Sigmoid colon (tissue), 7 donors: ENCODE measurements around the gene TRIM14. TPM values are rescaled to one million over a fixed set of nuclear protein-coding genes. Genes with fewer than 3 reads are reported as not detected.

Experiments used
- DNase-seq: peaks from one replicate; pipeline ENCODE4 v3.0.0-alpha.2; 2019
- H3K27ac ChIP-seq, 4 donors: fragments of 200-600 bp; sonication (generic); one replicate each; pipeline ENCODE4 v1.5.1; 2016 to 2019; ENCODE audit warnings: mild to moderate bottlenecking in 1 of 4
- H3K27me3 ChIP-seq, 3 donors: fragments of 200-600 bp; sonication (generic); one replicate each; pipeline ENCODE4 v1.5.1; 2019; ENCODE audit warnings: mild to moderate bottlenecking in 1 of 3
- H3K36me3 ChIP-seq, 4 donors: fragments of 200-600 bp; sonication (generic); one replicate each; pipeline ENCODE4 v1.5.1; 2016 to 2019
- H3K4me1 ChIP-seq, 4 donors: fragments of 200-600 bp; sonication (generic); one replicate each; pipeline ENCODE4 v1.5.1; 2017 to 2019
- H3K4me3 ChIP-seq, 4 donors: fragments of 200-600 bp; sonication (generic); one replicate each; pipeline ENCODE4 v1.5.1; 2017 to 2019; ENCODE audit warnings: mild to moderate bottlenecking in 2 of 4, moderate library complexity in 1 of 4
- H3K9me3 ChIP-seq, 4 donors: fragments of 200-600 bp in 3 of 4; sonication (generic) in 3 of 4; one replicate each; pipeline versions ENCODE4 v1.5.1 to v1.6.1; 2013 to 2019
- CTCF ChIP-seq, 4 experiments: fragments of 450-650 bp in 3 of 4; fragments of 200-600 bp in 1 of 4; IDR thresholded peaks; one replicate each; pipeline ENCODE4 v1.5.1; 2016 to 2019; ENCODE audit warnings: antibody characterized with exemption in 4 of 4, mild to moderate bottlenecking in 3 of 4, moderate library complexity in 2 of 4
- EP300 ChIP-seq, 4 donors: sonication (generic); formaldehyde crosslinking; IDR thresholded peaks; one replicate each; pipeline ENCODE4 v1.6.1; 2017; ENCODE audit warnings: antibody characterized with exemption in 4 of 4
- POLR2A ChIP-seq, 2 donors: fragments of 450-650 bp; IDR thresholded peaks; one replicate each; pipeline ENCODE4 v1.6.1; 2016; ENCODE audit warnings: antibody characterized with exemption in 2 of 2, mild to moderate bottlenecking in 2 of 2, moderate library complexity in 2 of 2
- POLR2AphosphoS5 ChIP-seq, 4 donors: sonication (generic); formaldehyde crosslinking; IDR thresholded peaks; one replicate each; pipeline ENCODE4 v1.6.1; 2017; ENCODE audit warnings: antibody characterized with exemption in 4 of 4
- WGBS, 2 donors: extraction: QIAGEN DNeasy Blood & Tissue Kit; methylation state at CpG; one replicate each; pipeline ENCODE4 v1.1.7; 2013; 5-methylcytosine and 5-hydroxymethylcytosine counted together
- intact Hi-C: fragments of 100-400 bp; cut with DNase I; formaldehyde crosslinking; loops from one replicate; pipeline ENCODE4 v1.15.1; 2023
- polyA plus RNA-seq, 3 donors: library from polyadenylated mRNA; stranded (reverse); fragments of 200-250 nt; gene quantifications; one replicate each; pipeline ENCODE4 v1.2.3, GENCODE V29; 2013
- total RNA-seq, 4 donors: library from RNA; depleted of rRNA; stranded (reverse); fragments of >200 nt; gene quantifications; one replicate each; pipeline ENCODE4 v1.1.0, GENCODE V29; 2016
- donor health status: healthy with polysubstance abuse.
- donor health status: Bipolar disorder and iron deficiency.
- donor health status: healthy.

The TRIM14 gene
- total and polyA plus RNA-seq, 7 donors = 7.2 to 40.1 (median 13.2) TPM

GRCh38 chr9:98108531-98109031 lies 10.4 kb downstream of the TRIM14 start:
- no peaks in the 10 kb centered on the region for H3K36me3 ChIP-seq
- H3K27me3 ChIP-seq = no peaks in the 10 kb centered on the region
- peak overlapping the region in 2 of 4 donors; percentile 3 to 14 for H3K27ac ChIP-seq
- DNase-seq = no peak
- no peak for TF ChIP-seq EP300 (IDR thresholded peaks at IDR 0.05)
- no peak for TF ChIP-seq CTCF (IDR thresholded peaks at IDR 0.05)
- TF ChIP-seq POLR2A (IDR thresholded peaks at IDR 0.05) = no peak
- no peak for TF ChIP-seq POLR2AphosphoS5 (IDR thresholded peaks at IDR 0.05)
- no peak overlapping the region for H3K4me3 ChIP-seq
- intact Hi-C loops = no loop called here
- H3K9me3 ChIP-seq = peaks cover 0 to 4% (median 0%) of the 10 kb centered on the region in 4 donors
- H3K4me1 ChIP-seq = no peaks in the 10 kb centered on the region
- 49 to 65% methylated on average over 5 of the region's 5 CpGs for WGBS, 2 donors

GRCh38 chr9:98107926-98108325 lies 11.1 kb downstream of the TRIM14 start:
- Histone ChIP-seq H3K9me3 (peaks cover 0 to 4% (median 0%) of the 10 kb centered on the region in 4 donors), H3K27ac (no peak overlapping the region), H3K4me3 (no peak overlapping the region), H3K4me1 (no peaks in the 10 kb centered on the region), H3K27me3 (no peaks in the 10 kb centered on the region), H3K36me3 (no peaks in the 10 kb centered on the region)
- intact Hi-C loops = no loop called here
- WGBS, 2 donors = 84 to 90% methylated on average over 2 of the region's 2 CpGs
- no peak for DNase-seq
- TF ChIP-seq CTCF (IDR thresholded peaks at IDR 0.05) = no peak
- no peak for TF ChIP-seq POLR2A (IDR thresholded peaks at IDR 0.05)
- no peak for TF ChIP-seq EP300 (IDR thresholded peaks at IDR 0.05)
- TF ChIP-seq POLR2AphosphoS5 (IDR thresholded peaks at IDR 0.05) = no peak

- H3K9me3 ChIP-seq = peaks cover 0 to 4% (median 0%) of the 10 kb centered on the region in 4 donors
- 95 to 97% methylated on average over 7 of the region's 7 CpGs for WGBS, 2 donors
- TF ChIP-seq POLR2A (IDR thresholded peaks at IDR 0.05) (no peak), POLR2AphosphoS5 (IDR thresholded peaks at IDR 0.05) (no peak), CTCF (IDR thresholded peaks at IDR 0.05) (no peak), EP300 (IDR thresholded peaks at IDR 0.05) (no peak)
- no peak overlapping the region for H3K4me3 ChIP-seq
- H3K27ac ChIP-seq = peak overlapping the region in 1 of 4 donors; percentile 2
- H3K27me3 ChIP-seq = no peaks in the 10 kb centered on the region
- intact Hi-C loops = no loop called here
- H3K36me3 ChIP-seq = no peaks in the 10 kb centered on the region
- H3K4me1 ChIP-seq = no peaks in the 10 kb centered on the region
- DNase-seq = no peak
Observed at GRCh38 chr9:98105006-98105405, 14.0 kb downstream of the TRIM14 start.

- Histone ChIP-seq H3K27ac (peak overlapping the region in 1 of 4 donors; percentile 2), H3K9me3 (peaks cover 0 to 4% (median 0%) of the 10 kb centered on the region in 4 donors), H3K4me3 (no peak overlapping the region), H3K36me3 (no peaks in the 10 kb centered on the region), H3K4me1 (no peaks in the 10 kb centered on the region), H3K27me3 (no peaks in the 10 kb centered on the region)
- no peak for TF ChIP-seq POLR2A (IDR thresholded peaks at IDR 0.05)
- TF ChIP-seq POLR2AphosphoS5 (IDR thresholded peaks at IDR 0.05) = no peak
- TF ChIP-seq CTCF (IDR thresholded peaks at IDR 0.05) = no peak
- TF ChIP-seq EP300 (IDR thresholded peaks at IDR 0.05) = no peak
- DNase-seq = no peak
- WGBS, 2 donors = 74 to 89% methylated on average over 3 of the region's 3 CpGs
- intact Hi-C loops = no loop called here
Observed at GRCh38 chr9:98104445-98104881, 14.6 kb downstream of the TRIM14 start.

- TF ChIP-seq POLR2AphosphoS5 (IDR thresholded peaks at IDR 0.05) = no peak
- TF ChIP-seq CTCF (IDR thresholded peaks at IDR 0.05) = no peak
- no peak for TF ChIP-seq EP300 (IDR thresholded peaks at IDR 0.05)
- no peak for TF ChIP-seq POLR2A (IDR thresholded peaks at IDR 0.05)
- no peak overlapping the region for H3K27ac ChIP-seq
- no peak overlapping the region for H3K4me3 ChIP-seq
- no peaks in the 10 kb centered on the region for H3K4me1 ChIP-seq
- peaks cover 0 to 1% (median 0%) of the 10 kb centered on the region in 4 donors for H3K9me3 ChIP-seq
- H3K36me3 ChIP-seq = peaks cover 0 to 8% (median 0%) of the 10 kb centered on the region in 4 donors
- intact Hi-C loops = no loop called here
- WGBS, 2 donors = 27 to 70% methylated on average over 6 of the region's 6 CpGs
- H3K27me3 ChIP-seq = no peaks in the 10 kb centered on the region
- DNase-seq = no peak
Observed at GRCh38 chr9:98101868-98102273, 17.2 kb downstream of the TRIM14 start.
